Daoy (cell line): ENCODE measurements around the gene LARGE1. TPM values are rescaled to one million over a fixed set of nuclear protein-coding genes. Genes with fewer than 3 reads are reported as not detected.
A peak's percentile ranks its signal among the peaks of the same experiment; 100 is the strongest.
"Not testable (repeated sequence)": the region's sequence is repeated elsewhere in the genome, so short reads cannot be mapped to it uniquely, and the experiment has no call there.

ENCODE experiments used
- DNase-seq: peaks from one replicate; pipeline ENCODE4 v3.0.0-alpha.2; 2015; ENCODE audit warnings: low read depth
- total RNA-seq: library from RNA; depleted of rRNA; stranded (reverse); fragments of >200 nt; shearing (Covaris generic); gene quantifications from 2 replicates; pipeline ENCODE4 v1.2.3, GENCODE V29; 2014

The LARGE1 gene
- total RNA-seq, 1 experiment from 2014 or later: 9.1 TPM

GRCh38 chr22:33884829-33885228, 35.4 kb downstream of the LARGE1 start:
- no peak for DNase-seq

GRCh38 chr22:33883961-33884808, 36.1 kb downstream of the LARGE1 start:
- peak; percentile 78 for DNase-seq

GRCh38 chr22:33883561-33883960, 36.7 kb downstream of the LARGE1 start:
- peak; percentile 86 for DNase-seq

DNA sequence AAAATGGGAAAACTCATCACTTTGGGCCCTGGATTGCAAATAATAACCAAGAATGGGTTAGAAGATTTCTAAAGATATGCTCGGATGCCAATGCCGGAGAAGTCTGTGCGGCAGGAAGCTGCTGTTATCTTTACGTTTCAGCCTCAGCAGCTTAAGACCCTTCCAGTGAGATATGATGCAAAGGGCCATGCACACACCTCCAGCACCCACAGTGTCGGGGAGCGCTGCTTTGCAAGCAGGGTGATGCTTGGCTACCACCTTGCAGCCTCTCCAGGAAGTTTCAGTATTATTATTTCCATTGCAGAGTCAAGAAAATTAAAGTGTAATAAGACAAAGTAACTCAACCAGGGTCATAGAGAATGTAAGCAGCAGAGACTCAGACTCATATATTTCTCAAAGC, 37.3 kb downstream of the LARGE1 start:
- DNase-seq: no peak

DNA sequence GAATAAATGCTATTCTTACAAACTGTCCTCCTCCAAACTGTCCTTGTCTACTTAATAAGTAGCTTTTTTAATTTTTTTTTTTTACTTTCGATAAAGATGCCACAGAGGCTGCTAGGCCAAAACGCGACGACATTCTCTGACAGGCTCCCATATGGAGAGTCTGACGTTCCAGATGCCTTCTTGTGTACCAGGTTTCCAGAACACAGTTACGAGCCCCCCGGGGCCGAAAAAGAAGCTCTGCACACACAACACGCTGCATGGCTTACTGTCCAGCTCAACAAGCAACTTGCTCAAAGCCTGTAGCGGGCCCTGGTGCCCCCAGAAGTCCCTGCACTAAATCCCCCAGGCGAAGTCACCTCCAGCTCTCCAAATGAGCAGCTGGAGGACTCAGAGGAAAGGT, 39.3 kb downstream of the LARGE1 start:
- no peak for DNase-seq

- no peak for DNase-seq
Observed at GRCh38 chr22:33879796-33880195, 40.5 kb downstream of the LARGE1 start.

DNA sequence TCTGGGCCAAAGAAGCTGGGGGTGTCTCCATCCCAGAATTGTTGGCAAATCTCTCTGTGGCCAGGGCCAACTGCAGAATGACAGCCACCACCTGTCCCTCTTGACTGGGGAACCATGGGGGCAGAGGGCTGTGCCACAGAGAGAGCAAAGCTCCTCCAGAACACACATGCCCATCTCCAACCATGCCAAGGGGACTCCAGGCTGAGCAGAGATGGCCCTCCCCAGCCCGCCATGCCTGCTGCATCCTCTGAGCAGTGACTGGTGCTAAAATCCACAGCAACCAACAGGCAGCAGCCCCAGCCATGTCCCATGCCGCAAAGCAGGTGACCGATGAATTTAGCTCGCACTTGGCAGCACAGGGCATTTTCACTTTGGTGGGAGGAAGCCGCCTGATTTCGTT, 45.0 kb downstream of the LARGE1 start:
- no peak for DNase-seq

DNA sequence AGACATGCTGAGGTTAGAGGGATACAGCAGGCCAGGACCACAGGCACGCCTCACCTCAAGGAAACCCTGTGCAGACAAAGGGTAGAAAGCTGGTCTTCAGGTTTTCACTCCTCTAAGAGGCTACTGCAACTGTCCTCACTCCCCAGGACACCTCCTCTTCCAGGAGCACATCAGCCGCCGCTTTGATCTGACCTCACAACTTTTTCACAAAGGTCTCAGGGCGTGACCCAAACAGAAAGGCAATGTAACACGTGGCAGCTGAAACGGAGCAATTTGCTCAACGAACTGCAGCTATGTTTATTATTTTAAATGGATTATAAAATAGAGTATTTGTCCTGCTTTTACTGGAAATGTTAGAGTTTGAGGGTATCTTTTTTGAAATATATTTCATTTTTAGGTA, 46.1 kb downstream of the LARGE1 start:
- no peak for DNase-seq

DNA sequence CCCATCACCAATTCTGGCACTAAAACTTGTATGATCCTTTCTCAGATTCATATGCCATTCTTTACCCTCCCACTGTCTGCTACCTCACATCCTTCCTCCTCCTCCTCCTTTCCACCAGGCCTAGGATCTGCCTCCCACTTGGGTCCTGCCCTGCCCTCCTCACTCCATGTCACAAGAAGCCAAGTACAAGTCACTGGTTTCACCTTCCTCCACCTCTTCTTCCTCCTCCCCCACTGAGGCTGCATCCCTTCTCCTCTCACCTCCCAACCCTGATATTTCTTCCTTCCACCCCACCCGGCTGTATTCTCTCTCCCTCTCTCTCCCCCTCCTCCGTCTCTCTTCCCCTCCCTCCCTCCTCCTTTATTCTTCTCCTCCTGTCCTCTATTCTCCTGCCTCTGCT, 46.6 kb downstream of the LARGE1 start:
- DNase-seq: no peak

DNA sequence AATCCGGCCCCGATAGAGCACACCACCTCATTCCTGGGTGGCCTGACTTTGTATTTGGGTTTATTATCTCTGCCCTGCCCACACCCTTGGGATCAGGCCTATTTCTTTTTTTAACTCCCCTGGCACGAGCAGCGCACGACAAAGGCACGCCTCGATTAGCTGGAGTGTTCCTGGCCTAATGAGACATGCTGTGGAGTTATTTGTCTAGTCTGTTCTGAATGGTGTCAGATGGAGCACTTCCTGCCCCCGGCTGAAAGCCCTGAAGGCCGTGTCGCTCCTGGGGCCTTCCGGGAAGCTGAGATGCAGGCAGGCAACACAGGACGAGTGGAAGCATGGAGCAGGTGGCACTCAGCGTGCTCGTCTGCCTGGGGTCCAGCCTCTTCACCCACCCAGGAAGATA, 47.1 kb downstream of the LARGE1 start:
- no peak for DNase-seq

DNA sequence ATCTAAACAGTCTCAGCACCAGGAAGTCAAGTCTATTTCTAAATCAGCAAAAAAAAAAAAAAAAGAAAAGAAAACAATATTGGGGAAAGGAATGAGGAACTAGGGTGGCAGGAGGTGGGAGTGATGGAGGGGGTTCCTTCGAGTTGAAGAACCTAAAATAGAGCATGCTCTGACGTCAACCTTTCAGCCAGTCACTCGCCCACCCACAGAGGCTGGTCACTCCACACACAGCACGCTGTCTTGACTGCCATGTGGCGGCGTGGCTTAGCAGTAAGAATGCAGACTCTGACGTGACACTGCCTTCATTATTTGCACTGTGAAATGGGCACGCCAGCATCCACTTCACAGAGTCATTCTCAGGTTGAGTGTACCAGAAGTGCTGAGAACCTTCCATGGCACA, 48.3 kb downstream of the LARGE1 start:
- no peak for DNase-seq

- no peak for DNase-seq
Observed at GRCh38 chr22:33869946-33870345, 50.3 kb downstream of the LARGE1 start.

DNA sequence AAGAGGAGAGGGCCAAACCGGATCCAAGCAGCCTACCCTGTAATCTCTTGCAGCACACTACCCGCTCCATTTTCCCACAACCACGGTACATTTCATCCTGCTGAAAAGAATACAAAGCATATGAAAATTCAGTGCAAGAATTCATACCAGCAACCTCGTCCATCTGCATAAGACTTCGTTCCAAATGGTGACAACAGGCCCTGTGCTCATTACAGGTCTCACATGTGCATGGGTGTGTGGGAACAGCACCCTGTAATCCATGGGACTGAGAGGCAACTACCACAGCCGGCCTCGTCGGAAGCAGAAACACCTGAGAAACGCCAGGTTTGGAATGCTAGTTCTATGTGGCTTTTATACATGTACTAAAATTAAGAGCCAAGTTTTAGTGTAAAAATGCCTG, 52.3 kb downstream of the LARGE1 start:
- no peak for DNase-seq

- DNase-seq: peak; percentile 53
Observed at GRCh38 chr22:33867118-33867866, 53.0 kb downstream of the LARGE1 start.

- DNase-seq: no peak
Observed at GRCh38 chr22:33866511-33866910, 53.8 kb downstream of the LARGE1 start.

DNA sequence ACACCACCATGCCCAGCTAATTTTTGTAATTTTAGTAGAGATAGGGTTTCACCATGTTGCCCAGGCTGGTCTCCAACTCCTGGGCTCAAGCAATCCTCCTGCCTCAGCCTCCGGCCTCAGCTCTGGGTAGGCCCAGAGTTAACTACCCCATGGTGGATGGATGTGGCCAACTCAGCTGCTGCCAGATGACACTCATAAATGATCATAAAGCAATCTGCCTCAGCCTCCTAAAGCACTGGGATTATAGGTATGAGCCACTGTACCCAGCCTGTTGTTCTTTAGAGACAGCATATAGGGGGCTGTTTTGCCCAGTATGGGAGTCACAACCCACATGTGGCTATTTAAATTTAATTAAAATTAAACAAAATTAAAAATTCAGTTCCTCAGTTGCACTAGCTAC, 54.3 kb downstream of the LARGE1 start:
- DNase-seq: no peak

GRCh38 chr22:33865248-33865647, 55.0 kb downstream of the LARGE1 start:
- no peak for DNase-seq

- no peak for DNase-seq
Observed at GRCh38 chr22:33864723-33865130, 55.5 kb downstream of the LARGE1 start.

DNA sequence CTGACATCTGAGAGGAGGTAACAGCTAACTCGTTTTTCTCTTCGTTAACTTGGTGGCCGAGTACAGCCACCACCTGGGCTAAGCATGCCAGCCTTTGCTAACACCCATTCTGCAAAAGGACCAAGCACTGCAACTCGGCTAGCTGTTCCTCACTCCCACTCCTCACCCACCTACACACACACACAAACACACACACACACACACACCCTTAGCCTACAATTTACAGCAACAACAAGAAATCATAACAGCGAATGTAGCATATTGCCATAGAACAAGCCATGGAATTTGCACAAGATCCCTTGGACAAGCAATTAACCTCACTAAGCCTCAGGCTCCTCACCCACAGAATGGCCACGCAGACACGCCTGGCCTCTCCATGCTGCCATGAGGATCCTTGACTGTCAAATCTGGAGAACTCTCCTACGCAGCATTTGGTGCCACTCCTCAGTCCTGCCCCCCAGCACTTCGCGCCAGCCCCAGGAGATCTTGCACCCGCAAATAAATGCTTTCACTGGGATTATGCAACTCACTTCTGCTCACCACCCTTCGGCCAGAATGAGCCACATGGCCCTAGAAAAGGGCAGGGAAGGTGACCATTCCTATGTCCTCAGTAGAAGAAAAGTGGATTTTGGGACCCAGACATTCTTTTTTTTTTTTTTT, 58.9 kb downstream of the LARGE1 start:
- no peak for DNase-seq

- no peak for DNase-seq
Observed at GRCh38 chr22:33860386-33860785, 59.9 kb downstream of the LARGE1 start.

DNA sequence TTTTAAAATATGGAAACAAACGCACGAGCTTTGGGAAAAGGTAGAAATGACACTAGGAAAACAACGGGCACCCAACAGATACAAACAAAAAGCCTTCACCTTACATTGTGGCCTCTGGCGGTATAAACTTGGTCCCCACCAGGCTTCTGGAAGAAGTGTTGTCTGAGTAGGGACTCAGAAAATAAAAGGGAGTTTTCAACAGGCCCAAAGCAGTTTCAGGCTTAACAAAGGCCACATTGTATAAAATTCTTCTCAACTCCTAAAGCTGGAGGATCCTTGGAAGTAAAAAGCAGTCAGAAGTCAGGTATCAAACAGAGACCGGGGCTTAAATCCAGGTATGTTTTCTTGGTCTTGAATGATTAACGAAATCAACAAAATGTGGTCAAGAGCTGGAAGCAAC, 61.0 kb downstream of the LARGE1 start:
- no peak for DNase-seq

DNA sequence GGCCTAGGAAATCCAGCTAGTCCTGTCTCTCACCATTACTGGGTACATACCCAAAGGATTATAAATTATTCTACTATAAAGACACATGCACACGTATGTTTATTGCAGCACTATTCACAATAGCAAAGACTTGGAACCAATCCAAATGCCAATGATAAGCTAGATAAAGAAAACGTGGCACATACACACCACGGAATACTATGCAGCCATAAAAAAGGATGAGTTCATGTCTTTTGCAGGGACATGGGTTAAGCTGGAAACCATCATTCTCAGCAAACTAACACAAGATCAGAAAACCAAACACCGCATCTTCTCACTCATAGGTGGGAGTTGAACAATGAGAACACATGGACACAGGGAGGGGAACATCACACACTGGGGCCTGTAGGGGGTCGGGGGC, 61.6 kb downstream of the LARGE1 start:
- not testable (repeated sequence) for DNase-seq

- not testable (repeated sequence) for DNase-seq
Observed at GRCh38 chr22:33857767-33858166, 62.5 kb downstream of the LARGE1 start.
